Measurements from ENCODE around the gene MATN4.
"Not testable (repeated sequence)": the region's sequence is repeated elsewhere in the genome, so short reads cannot be mapped to it uniquely, and the experiment has no call there.

MATN4 gene, protein sequence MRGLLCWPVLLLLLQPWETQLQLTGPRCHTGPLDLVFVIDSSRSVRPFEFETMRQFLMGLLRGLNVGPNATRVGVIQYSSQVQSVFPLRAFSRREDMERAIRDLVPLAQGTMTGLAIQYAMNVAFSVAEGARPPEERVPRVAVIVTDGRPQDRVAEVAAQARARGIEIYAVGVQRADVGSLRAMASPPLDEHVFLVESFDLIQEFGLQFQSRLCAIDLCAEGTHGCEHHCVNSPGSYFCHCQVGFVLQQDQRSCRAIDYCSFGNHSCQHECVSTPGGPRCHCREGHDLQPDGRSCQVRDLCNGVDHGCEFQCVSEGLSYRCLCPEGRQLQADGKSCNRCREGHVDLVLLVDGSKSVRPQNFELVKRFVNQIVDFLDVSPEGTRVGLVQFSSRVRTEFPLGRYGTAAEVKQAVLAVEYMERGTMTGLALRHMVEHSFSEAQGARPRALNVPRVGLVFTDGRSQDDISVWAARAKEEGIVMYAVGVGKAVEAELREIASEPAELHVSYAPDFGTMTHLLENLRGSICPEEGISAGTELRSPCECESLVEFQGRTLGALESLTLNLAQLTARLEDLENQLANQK

DNA sequence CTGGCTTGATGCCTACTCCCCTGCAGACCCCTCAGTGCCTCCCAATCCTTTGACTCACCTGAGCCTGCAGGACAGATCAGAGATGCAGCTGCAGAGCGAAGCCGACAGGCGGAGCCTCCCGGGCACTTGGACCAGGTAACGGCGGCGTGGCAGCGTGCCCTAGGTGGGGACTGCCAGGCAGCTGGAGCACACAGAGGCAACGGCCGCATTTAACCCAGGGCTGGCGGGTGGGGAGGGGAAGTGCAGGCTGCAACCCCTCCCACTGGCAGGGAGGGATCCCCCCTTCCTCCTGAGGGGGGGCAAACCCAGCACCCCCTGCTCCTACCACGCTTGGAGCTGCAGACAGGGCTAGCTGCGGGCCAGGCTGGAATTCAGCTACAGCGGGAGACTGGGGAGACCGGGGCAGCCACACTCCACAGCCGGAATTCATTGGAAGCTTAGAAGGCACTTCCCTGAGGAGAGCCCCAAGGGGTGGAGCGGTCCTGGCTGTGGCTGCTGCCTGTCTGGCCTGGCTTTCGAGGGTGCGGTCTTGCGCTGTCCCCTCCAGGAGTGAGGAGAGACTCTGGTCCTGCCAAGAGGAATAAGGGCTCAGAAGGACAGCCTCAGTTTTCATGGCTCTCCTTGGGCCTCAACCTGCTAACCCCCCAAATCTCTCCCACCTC lies at the start of gene MATN4:
TSS of gene MATN4 (minus strand) at position 183 of the 662 bp plus-strand sequence. CDS start 2,717 bp downstream, outside the sequence.
- no peak for DNase-seq (ENCODE audit: low read depth)

GRCh38 chr20:45355209-45356084 lies 47.3 kb upstream of the MATN4 start:
- DNase-seq (ENCODE audit: low read depth) = no peak

DNA sequence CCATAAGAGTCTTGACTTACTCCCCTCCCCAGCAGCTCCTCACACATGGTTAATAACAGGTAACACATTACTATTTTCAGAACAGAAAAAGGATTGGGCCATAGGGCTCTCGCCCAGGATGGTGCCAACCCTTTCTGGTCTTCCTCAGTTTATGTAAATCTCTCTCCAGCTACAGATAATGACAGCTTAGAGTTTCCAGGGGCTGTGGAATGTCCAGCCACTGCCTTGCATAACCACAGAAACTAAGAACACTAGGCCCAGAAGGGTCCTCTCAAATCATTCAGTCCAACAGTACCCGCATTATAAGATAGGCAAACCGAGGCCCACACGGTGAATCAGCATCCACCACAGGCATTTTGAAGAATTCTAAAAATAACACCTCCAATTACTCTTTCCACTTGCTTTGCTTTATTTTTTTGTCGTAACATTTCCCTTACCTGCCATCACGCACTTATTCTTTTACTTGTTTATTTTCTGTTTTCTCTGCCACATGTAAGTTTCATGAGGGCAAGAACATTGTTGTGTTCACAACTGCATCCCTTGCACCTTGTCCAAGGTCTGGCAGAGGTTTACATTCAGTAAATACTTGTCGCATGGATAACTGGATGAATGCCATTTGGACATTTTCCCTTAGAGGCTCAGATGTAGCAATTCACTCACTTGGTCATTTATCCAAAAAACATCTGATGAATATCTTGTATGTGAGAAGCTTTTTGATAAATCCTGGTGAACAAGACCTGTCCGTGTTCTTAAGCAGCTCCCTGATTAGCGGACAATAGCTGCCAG lies 46.5 kb upstream of the MATN4 start:
- no peak for DNase-seq (ENCODE audit: low read depth)

GRCh38 chr20:45353746-45354145 lies 45.6 kb upstream of the MATN4 start:
- DNase-seq (ENCODE audit: low read depth) = no peak

DNA sequence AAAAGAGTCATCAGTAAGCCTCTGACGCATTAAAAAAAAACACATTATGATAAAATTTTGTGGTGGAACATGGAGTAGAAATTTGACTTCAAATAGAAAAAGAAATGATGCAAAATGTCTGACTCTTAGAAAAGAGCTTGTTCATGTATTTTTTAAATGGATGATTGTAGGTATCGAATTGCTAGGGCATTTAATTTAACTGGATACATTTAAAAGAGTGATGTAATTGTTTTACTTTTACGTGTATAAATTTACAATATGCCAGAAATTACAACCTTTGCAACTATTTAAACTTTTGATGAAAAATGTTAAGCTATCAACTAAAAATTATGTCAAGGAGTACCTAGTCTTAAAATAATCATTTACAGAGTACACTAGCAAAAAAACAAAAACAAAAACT lies 44.6 kb upstream of the MATN4 start:
- DNase-seq (ENCODE audit: low read depth) = no peak

DNA sequence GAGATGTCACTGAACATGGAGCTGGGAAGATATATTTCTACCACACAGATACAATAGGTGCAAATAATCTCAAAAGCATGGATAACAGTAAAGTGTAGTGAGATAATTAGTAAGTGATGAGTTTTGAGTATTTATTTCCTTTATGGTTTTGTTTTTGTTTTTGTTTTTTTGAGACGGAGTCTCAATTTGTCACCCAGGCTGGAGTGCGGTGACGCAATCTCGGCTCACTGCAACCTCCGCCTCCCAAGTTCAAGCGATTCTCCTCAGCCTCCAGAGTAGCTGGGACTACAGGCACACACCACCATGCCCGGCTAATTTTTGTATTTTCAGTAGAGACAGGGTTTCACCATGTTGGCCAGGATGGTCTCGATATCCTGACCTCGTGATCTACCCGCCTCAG lies 42.7 kb upstream of the MATN4 start:
- not testable (repeated sequence) for DNase-seq (ENCODE audit: low read depth)

GRCh38 chr20:45350217-45350616 lies 42.1 kb upstream of the MATN4 start:
- no peak for DNase-seq (ENCODE audit: low read depth)

- peak; percentile 34 for DNase-seq (ENCODE audit: low read depth)
These were observed 40.1 kb upstream of the MATN4 start, which contains the start of gene SDC4 for GRCh38 chr20:45347936-45348778. TSS of gene SDC4 (minus strand) at chr20:45348424. CDS start at chr20:45348384, 40 bp downstream.

DNA sequence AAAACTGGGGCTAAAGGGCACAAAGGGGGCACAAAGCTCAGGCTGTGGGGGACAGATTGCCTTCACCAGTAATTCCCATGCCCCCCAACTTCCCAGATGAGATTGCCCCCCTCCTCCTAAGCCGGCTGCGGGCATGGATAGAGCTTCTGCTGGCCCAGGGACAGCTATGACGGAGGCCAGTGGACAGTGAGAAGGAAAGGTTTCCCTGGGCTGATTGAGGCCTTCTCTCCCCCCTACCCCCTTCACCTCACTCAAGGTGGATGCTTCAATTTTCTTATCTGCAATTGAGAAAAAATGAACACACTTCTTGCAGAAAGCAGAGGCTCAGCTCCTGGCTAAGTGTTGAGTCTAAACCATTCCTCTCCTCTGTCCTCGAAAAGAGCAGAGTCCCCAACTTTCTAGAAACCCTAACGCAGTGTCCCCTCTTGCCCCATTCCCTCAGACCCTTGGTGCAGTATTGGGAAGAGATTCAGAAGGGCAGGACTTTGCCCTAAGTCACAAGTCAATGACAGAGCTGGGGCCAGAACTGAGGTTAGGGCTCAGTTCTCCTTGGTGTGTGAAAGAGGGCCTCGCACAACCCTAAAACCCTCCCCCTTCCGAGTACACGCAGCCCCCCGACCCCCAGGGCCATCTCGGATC lies 39.3 kb upstream of the MATN4 start:
- no peak for DNase-seq (ENCODE audit: low read depth)

DNA sequence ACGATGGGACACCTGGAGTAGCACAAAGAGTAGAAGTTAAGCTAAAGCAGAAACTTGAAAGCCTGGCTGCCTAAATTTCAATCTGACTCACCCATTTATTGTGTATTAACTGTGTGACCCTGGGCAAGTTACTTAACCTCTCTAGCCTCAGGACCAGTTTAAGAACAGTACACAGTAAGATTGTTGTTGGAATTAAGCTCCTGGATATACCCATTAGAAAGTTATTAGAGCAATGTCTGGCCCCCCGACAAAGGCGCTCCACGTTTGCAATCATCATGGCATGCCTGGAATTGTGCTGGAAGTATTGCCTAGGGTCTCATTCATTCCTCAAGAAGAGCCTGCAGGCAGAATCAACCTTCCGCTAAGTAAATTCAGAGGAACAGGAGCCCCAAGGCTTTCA lies 38.8 kb upstream of the MATN4 start:
- DNase-seq (ENCODE audit: low read depth) = no peak

DNA sequence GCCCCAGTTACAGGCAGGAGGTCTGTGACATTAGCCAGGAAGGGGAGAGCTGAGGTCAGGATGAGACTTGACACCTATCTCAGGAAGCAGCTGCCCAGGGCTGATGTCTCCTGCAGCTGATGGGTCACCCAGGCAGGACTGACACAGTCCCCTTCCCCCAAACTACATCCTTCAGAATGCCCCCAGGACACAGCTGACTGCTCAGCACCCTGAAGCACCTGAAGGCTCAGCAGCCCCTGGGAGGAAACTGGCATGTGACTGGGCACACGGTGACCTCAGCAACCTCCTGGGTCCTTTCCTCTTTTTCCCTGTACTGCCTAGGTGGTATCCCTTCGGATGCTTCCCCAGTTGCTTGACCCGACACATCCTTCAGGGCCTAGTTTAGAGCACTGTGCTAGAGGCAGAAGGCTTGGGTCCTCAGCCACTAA lies 38.2 kb upstream of the MATN4 start:
- DNase-seq (ENCODE audit: low read depth) = no peak

DNA sequence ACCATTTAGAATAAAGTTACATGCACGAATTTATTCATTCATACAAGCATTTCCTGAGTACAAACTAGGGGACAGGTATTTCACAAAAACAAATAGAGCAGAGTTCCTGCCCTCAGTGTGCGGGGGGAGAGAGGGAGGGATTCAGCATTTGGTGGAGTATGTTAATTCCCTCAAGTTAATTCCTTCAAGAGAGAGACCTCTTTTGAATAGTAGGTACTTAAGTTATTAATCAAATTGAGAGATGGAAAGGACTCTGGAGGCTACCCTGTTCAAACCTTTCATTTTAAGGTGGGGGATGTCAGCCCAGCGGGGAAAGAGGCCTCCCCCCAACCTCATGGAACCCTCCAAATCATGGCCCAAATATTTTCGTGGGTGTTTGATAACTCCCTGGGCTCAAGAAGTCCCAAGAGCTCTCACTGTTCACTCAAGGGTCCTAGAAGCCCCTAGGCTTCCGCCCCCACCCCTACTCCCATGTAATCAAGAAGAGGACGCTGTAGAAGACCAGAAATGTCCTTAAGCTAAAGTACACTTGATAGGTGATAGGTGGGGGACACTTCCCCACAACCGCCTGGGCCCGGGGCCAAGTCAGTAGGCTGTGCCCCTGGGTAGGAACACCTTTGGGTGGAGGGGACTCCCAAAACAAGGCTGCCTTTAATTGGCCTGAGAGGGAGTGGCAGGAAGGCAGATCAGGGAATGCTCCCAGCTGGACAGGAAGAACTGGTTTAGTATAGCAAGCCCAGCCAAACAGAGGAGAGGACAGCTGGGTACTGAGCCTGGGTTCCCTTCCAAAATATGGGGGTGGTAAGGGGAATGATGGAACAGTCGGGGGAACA lies 37.2 kb upstream of the MATN4 start:
- DNase-seq (ENCODE audit: low read depth) = no peak

DNA sequence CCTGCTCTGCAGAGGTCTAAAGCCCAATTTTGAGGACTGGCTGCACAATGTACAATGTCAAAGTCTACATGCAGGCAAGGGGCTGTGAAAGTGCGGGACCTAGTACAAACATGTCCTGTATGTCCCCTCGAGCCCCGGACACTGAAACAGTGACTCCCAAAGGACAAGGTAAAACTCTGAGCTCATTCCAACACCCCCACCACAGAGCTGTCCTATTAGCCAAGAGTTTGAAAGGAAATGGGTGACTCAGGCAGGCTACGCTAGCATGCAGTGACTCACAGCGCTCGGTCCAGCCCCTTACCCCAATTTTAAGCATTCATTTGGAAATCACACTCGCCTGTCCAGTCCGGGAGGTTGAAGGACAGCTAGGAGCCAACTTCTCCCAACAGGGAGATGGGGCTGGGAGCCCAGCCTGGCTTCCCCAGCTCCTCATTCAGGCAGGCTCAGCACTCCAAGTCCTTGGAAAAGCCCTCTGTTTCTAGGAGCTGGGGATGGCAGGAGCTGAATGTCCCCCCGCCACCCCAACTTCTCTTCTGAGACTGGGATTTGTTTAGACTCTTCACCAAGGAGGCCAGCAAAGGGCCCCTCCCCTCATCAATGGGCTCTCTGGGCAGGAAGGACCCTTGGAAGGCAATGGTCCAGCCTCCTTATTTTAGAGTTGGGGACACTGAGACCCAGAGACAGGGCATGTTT lies 36.2 kb upstream of the MATN4 start:
- no peak for DNase-seq (ENCODE audit: low read depth)

DNA sequence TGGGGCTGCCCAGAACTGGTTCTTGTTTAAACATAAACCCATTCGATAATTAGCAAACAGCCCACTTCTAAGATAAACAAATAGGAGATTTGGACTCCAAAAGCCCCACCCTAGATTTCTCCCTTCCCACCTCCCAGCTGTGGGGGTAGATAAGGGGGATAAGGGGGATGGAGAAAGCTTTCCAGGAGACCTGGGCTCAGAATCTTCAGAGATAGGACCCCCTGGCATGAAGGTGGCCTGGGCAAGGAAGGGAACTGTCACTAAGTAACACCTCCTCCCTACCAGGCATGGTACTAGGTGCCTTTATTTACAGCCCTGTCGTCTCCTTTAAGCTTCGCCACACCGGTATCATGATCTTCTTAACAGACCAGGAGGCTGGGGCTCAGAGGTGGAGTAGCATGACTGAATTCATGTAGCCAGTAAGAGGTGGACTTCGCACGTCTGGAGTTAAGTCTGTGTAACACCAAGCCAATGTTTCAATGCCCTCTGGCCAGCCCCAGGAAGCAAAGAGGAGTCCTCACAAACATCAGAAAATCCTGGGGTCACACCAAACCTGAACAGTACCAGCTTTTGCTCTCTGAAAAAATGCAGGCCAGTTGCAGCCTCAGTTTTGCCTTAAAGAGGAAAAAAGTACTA lies 35.6 kb upstream of the MATN4 start:
- no peak for DNase-seq (ENCODE audit: low read depth)

- DNase-seq (ENCODE audit: low read depth) = no peak
These were observed 34.9 kb upstream of the MATN4 start for GRCh38 chr20:45342855-45343531.

- DNase-seq (ENCODE audit: low read depth) = no peak
These were observed 34.1 kb upstream of the MATN4 start for GRCh38 chr20:45341939-45342854.

Data from stimulated activated CD8-positive, alpha-beta memory T cell treated with anti-CD3 and anti-CD28 coated beads, Interleukin-7, amount 100 ng/mL, for 24 hours (primary cell).